ENCODE results near the gene PSMD1.
"Not testable (repeated sequence)": the region's sequence is repeated elsewhere in the genome, so short reads cannot be mapped to it uniquely, and the experiment has no call there.

The PSMD1 gene

DNA sequence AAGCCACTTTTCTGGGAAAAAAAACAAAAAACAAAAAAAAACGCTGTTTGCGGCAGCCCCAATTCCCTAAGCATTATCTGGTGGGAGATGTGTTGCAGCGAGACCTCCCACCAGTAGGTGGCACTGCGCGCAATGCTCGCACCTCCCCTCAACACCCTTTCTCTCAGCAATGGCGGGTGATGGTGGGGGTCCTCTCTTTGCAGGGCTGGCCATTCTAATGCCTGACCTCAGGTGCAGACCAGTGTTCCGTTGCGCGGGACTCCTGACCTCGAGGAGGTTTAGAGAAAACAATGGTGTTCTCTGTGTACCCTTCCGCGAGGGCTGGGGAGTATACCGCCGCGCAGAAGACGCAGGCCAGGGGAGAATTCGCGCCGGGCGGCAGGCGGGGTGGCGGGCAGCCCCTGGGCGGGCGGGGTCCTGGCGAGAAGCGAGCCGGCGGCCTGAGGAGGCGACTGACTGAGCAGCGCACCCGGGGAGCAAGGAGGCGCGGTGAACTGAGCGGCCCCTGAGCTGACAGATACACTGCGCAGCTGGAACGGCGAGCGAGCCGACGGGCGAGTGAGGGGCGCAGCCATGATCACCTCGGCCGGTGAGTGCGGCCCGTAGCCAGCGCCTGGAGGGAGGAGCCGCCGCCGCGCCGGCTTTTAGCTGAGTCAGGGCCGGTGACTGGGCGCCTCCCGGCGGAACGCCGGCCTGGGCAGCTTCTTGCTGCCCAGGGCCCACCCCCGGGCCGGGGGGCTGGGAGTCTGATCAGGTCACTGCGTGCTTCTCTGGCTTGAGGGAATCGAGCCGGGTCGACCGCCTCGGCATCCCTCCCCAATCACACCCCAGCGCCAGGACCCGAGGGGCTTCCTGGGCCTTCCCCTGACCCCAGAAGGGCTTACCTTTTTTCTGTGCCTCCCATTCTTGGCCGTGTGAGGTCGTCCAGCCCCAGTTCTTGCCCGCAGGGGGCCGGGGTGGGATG, at the start of gene PSMD1:
Gene PSMD1, plus strand, starts transcription at position 415 of the 964 bp plus-strand sequence. Its CDS starts 159 bp downstream, at position 574.
- peak; percentile 90 for DNase-seq (ENCODE audit: low spot score)

DNA sequence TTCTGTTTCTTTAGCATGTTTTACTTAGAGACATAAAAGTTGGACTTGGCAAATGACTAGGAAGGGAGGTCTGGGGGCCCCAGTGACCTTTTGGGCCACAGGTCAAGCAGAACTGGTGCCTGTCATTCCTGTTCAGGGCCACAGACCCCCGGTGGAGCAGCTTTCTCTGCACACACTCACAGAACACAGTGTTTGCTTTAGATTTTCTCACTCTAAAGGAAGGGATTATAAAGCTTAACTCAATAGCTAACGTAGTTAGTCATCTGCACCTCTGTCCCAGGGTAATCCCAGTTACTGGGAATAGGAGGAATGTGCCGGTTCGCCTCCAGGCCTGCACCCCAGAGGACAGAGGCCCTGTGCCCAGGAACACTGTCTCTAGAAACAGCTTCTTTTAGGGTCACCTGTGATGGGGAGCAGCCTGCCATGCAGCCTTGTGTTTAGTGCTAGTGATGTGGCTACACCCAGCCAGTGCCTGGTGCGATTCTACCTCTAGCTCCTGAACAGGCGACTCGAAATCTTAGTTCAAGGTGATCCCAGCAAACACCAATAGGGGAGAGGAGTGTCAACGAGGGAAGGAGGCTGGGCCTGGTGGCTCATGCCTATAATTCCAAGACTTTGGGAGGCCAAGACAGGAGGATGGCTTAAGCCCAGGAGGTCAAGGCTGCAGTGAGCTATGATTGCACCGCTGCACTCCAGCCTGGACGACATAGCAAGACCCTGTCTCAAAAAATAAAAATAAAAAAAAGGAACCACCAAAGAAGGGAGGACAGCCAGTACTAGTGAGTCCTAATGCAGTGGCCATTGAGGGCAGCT, 49.2 kb upstream of the PSMD1 start:
- DNase-seq (ENCODE audit: low spot score), result no peak

DNA sequence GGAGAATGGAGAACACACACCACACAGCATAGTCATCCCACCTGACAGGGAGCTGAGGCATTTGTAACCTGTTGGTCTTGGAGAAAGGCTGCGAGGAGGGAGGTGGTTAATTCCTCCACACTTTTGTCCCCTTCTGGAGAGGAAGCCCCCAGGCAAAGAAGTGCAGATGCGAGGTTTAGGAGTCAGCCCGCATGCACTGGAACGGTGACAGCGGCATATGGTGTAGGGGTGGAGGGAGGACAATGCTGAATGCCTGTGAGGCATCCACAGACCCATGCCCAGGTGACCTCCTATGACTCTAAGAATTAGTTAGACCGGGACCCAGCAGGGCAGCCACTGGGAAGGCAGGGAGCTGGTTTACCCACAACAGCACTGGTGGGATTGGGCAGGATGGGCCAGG, 48.5 kb upstream of the PSMD1 start:
- no peak for DNase-seq (ENCODE audit: low spot score)

GRCh38 chr2:231009236-231009919, 47.3 kb upstream of the PSMD1 start:
- DNase-seq (ENCODE audit: low spot score), result no peak

GRCh38 chr2:231010201-231010730, 46.4 kb upstream of the PSMD1 start:
- no peak for DNase-seq (ENCODE audit: low spot score)

DNA sequence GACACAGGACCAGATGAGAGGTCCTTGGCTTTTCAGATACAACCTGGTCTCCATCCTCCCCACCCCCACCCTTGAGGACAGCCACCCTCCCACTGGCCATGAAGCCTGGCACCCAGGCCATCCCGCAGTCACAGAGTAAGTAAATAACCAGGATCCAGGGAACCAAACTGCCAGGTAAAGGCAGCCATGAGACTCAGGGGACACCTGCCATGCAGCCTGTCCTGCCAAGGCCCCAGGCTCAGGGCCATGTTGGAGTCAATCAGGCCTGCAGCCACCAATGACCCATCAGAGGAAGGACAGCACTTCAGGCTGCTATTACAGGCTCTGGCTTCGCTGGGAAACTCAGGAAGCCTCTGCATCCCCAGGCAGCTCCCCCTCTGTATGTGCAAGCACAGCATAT, 45.1 kb upstream of the PSMD1 start:
- no peak for DNase-seq (ENCODE audit: low spot score)

DNA sequence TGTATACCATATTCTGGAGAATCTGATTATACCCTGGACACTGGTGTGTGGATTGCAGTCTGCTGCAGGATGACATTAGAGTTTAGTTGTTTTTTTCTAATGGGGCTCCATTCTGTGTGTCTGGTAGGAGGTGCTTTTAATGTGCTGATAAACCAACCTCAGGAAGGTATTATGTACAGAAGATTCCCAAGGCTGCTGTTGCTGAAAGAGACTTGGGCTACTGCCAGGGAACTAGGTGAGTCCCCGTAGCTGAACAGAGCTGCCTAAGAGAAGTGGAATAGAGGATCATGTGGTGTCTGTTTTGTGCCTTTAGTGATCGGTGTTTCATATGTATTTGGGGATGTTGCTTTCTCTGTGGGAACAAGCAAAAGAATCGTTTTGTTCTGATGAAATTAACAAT, 44.2 kb upstream of the PSMD1 start:
- no peak for DNase-seq (ENCODE audit: low spot score)

GRCh38 chr2:231013820-231014219, 42.8 kb upstream of the PSMD1 start:
- DNase-seq (ENCODE audit: low spot score), result no peak

- DNase-seq (ENCODE audit: low spot score), result no peak
Measured at GRCh38 chr2:231015478-231015877, 41.2 kb upstream of the PSMD1 start.

DNA sequence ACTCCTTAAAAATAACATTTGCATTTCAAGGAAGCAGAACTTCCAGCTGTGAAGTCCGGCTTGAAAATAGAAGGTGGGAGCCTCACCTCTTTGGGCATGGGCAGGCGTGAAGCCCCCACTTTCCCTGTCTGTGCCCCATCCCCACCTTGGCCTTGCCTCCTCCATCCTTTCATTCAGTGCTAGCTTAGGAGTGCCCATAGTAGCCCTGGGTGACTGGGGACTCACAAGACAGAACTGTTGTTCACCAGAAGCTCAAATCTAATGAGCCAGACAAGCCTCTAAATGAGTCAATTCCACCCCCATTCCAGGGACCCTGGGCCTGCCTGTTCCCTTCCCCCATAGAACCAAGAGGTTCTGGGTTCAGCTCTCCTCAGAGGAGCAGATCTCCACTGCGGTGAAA, 40.7 kb upstream of the PSMD1 start:
- DNase-seq (ENCODE audit: low spot score), result no peak

DNA sequence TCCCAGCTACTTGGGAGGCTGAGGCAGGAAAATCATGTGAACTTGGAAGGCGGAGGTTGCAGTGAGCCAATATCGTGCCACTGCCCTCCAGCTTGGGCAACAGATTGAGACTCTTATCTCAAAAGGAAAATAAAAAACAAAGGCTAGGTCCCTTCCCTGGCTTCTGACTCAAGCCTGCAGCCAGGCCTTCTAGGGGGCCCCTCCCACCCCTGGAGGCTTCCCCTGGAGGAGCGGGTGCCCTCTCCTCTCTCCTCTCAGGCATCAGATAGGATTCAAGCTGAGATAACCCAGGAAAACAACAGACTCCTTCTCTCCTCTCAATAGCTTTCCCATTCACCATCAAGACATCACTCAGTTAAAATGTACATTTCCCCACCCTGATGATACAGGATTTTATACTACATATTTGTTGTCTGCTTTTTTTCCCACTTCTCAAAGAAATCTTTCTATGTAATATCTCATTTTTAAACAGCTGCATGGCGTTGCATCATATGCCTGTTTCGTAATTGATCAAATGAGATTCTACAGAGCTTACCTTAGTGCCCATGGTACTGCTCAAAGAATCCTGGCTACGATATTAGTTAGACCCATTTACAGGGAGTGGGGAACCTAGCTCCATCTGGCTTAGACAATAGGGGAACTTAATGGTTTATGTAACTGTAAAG, 40.0 kb upstream of the PSMD1 start:
- DNase-seq (ENCODE audit: low spot score), result no peak

- peak; percentile 42 for DNase-seq (ENCODE audit: low spot score)
Measured at GRCh38 chr2:231017231-231017598, 39.5 kb upstream of the PSMD1 start.

DNA sequence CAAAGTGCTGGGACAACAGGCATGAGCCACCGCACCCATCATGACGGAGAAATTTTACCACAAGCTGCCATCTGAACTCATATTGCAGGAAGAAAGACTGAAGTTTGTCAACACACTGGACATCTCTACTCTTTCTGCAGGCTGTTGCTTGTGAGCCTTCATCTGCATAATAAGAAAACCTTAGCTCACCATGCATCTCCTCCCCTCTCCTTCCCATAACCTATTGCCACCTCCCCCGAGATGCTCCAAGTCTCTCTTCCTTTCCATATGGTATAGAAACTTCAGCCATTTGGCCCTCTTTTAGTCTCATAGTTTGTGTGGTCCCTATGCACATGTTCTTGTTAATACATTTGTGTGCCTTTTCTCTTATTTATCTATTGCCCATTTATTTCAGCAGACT, 38.5 kb upstream of the PSMD1 start:
- DNase-seq (ENCODE audit: low spot score), result no peak

DNA sequence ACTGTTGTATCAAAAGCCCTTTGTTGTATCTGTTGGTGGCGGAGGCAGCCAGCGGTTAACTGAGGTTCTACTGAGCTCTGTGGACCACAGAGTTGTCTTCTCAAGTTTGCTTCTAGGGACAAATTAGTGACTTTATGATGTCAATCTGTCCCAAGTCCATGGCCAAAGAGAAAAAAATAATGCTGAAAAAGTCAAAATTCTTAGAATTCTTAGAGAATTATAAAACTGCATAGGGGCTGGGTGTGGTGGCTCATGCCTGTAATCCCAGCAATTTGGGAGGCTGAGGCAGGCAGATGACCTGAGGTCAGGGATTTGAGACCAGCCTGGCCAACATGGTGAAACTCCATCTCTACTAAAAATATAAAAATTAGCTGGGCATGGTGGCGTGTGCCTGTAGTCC, 31.6 kb upstream of the PSMD1 start:
- not testable (repeated sequence) for DNase-seq (ENCODE audit: low spot score)

DNA sequence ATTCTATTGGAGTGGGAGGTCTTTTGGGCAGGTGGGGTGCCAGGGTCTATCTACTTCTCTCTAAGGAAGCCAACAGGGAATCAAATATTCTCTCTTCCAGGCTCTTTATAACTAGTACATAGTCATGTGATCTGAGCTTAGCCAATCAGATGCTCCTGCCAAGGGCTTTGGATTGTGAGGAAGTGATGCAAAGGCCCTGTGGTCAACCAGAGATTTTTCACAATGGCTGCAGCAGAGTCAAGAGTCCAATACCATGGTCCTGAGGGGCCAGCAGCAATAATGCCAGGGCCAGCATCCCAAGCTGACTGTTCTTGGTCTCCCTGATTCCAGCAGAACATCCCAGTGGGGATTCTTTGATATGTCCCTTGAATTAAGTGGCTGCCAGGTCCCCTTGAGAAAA, 27.8 kb upstream of the PSMD1 start:
- no peak for DNase-seq (ENCODE audit: low spot score)

- no peak for DNase-seq (ENCODE audit: low spot score)
Measured at GRCh38 chr2:231029563-231029962, 27.1 kb upstream of the PSMD1 start.

DNA sequence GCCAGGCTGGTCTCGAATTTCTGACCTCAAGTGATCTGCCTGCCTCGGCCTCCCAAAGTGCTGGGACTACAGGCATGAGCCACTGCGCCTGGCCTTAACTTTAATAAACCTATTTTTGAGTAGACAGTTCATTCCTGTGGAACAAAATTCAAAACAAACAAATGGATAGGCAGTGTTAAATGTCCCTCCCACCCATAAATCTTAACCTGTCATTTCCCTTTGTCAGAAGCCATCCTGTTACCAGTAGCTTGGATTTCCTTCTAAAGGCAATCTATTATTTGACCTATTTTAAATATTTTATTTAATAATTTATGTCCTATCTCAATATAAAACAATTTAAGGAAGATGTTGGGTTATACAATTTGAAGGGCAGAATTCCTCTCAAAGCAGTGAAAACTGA, 25.9 kb upstream of the PSMD1 start:
- no peak for DNase-seq (ENCODE audit: low spot score)

DNA sequence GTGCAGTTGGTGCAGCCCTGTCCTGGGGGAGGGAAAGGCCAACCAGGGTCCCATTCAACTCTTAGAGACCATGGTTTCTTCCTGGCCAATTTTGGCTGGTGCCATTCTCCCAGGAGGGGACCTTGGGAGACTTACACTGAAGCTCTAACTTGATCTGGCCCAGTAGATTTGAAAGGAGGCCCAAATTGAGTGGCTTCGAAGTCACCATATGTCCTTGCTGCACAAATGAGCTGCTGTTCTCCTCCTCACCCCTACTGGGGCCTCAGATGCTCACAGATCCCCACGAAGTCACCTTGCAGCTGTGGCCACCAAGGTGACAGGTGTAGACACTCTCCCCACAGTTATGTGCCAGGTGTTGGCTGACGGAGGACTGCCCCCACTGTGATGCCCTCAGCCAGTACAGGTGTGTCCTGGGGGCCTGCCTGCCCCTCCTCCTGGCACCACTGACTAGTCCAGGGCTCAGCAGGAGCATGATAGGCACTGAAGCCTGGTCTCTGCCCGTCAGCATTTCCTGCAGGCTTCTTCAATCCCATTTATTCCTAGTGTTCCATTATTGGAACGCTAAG, 24.0 kb upstream of the PSMD1 start:
- DNase-seq (ENCODE audit: low spot score), result no peak

GRCh38 chr2:231033147-231034132, 23.2 kb upstream of the PSMD1 start:
- DNase-seq (ENCODE audit: low spot score), result no peak

GRCh38 chr2:231034291-231034882, 22.3 kb upstream of the PSMD1 start:
- no peak for DNase-seq (ENCODE audit: low spot score)
